GM21515 (cell line): ENCODE data around the gene SLC35E3.
"Not testable (repeated sequence)": the region's sequence is repeated elsewhere in the genome, so short reads cannot be mapped to it uniquely, and the experiment has no call there.

Source experiments
- ATAC-seq: cut with Tn5 transposase; IDR thresholded peaks from one replicate; pipeline ENCODE4 v1.9.1; 2021; ENCODE audit not compliant: unreplicated experiment

SLC35E3 gene

DNA sequence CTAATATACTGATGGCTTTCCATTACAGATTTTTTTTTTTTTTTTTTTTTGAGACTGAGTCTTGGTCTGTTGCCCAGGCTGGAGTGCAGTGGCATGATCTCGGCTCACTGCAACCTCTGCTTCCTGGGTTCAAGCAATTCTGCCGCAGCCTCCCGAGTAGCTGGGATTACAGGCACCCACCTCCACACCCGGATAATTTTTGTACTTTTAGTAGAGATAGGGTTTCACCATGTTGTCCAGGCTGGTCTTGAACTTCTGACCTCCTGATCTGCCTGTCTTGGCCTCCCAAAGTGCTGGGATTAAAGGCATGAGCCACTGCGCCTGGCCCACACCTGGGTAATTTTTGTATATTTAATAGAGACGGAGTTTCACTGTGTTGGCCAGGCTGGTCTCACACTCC lies 65.6 kb downstream of the SLC35E3 start:
- not testable (repeated sequence) for ATAC-seq

GRCh38 chr12:68812553-68813241 lies 66.7 kb downstream of the SLC35E3 start:
- no peak for ATAC-seq

DNA sequence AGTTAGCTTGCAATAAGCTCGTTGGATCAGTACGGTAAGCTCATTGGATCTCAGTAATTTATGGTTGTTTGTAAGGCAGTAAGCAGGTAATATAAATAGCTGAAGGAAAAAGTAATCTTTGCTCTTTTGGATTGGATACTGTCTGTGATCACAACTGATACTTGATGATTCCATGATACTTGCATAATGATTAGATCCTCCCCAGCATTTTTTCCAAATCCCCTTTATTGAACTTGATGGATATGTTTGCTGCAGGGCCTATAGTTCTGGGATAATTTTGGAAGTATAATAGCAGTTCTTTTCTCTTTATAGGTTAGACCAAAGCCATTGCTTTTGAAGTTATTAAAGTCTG lies 67.2 kb downstream of the SLC35E3 start:
- no peak for ATAC-seq

- ATAC-seq = no peak
Measured at GRCh38 chr12:68814490-68815231, 68.7 kb downstream of the SLC35E3 start.

DNA sequence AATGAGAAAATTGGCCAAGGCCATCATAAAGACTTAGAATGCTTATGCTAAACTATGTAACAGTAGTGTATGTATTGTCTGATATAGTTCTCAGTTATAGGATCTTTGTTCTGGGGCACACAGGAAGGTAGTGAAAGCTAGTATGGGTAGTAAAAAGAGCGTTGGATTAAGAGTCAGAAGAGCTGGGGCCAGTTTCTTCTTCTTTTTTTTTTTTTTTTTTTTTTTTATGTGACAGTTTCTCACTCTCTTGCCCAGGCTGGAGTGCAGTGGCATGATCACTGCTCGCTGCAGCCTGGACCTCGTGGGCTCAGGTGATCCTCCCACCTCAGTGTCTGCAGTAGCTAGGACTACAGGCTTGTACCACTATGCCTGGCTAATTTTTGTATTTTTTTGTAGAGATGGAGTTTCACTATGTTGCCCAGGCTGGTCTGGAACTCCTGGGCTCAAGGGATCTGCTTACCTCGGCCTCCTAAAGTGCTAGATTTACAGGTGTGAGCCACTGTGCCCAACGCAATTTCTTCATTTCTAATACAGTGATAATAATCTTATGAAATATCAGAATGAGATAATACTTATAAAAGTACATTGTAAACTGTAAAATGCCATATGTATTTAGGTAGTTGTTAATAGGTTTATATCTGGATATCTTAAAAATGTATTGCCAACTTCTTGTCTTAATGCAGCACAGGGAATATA lies 69.4 kb downstream of the SLC35E3 start:
- no peak for ATAC-seq

GRCh38 chr12:68815928-68816800 lies 70.2 kb downstream of the SLC35E3 start:
- ATAC-seq = no peak

DNA sequence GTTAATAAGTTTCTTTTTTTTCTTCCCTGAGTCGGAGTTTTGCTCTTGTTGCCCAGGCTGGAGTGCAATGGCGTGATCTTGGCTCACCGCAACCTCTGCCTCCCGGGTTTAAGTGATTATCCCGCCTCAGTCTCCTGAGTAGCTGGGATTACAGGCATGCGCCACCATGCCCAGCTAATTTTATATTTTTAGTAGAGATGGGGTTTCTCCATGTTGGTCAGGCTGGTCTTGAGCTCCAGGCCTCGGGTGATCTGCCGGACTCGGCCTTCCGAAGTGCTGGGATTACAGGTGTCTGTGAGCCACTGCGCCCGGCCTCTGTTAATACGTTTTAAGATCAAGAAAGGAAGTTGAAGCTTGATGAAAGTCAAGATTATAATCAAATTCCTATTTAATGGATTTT lies 73.5 kb downstream of the SLC35E3 start:
- ATAC-seq = not testable (repeated sequence)

DNA sequence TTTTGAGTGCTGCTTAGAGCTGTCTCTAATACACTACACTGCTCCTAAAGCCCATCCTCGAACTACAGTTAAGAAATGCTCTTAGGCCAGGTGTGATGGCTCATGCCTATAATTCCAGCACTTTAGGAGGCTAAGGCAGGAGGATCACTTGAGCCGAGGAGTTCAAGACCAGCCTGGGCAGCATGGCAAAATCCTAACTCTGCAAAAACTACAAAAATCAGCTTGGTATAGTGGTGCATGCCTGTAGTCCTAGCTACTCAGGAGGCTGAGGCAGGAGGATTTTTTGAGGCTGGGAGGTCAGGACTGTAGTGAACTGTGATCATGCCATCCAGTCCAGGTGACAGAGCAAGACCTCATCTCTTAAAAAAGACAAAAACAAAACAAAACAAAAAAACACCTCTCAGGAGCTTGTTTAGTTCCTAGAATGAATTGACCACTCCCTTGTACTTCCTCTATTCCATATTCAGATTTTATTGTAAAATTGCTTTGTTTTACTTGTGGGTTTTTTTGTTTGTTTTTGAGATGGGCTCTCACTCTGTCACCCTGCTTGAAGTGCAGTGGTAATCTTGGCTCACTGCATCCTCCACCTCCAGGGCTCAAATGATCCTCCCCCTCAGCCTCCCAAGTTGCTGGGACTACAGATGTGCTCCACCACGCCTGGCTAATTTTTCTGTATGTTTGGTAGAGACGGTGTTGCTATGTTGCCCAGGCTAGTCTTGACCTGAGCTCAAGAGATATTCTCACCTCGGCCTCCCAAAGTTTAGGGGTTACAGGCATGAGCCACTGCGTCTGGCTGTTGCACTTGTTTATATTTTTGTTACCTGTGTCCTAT lies 75.6 kb downstream of the SLC35E3 start:
- no peak for ATAC-seq

- ATAC-seq = no peak
Measured at GRCh38 chr12:68823696-68824095, 77.7 kb downstream of the SLC35E3 start.

DNA sequence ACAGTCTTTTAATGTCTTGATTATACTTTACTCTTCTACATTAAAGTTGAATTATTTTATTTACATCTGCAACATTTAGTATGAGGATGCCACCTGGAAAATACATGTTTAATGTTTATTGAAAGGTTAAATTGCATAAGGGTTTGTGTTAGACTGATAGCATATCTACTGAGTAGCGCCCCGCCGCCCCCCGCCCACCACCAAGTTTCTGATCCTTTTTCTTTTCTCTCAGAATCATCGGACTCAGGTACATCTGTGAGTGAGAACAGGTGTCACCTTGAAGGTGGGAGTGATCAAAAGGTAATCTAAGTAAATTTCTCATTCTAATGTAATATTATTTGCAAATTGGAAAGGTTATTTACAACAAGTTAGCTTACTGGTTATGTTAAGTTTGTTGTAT lies 78.2 kb downstream of the SLC35E3 start:
- no peak for ATAC-seq

GRCh38 chr12:68824597-68825250 lies 78.7 kb downstream of the SLC35E3 start:
- ATAC-seq = no peak

DNA sequence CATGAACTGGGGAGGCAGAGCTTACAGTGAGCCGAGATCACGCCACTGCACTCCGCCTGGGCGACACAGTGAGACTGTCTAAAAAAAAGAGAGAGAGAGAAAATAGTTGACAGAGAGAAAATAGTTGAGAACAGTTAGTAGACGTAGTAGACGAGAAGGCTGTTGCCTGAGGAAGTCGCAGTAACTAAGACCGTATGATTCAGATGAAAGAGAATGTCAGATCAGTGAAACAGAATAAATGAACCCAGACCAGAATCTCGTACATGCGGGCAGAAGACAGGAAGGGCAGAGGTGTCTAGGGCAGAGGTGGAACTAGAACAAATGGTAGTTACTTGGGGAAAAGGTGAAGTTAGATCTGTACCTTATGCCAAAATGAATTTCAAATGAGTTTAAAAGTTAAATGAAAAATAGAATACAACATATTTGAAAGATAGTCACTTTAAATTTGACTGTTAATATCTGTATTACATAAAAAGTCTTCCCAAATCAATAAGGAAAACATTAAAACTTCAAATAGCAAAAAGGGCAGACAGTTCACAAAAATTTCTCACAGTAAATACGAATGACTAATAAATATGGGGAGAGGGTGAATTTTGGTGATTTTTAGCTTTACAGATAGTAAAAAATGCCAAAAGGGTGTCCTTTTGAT lies 79.7 kb downstream of the SLC35E3 start:
- ATAC-seq = no peak

- ATAC-seq = no peak
Measured at GRCh38 chr12:68827895-68828671, 82.1 kb downstream of the SLC35E3 start.

GRCh38 chr12:68828672-68829068 lies 82.7 kb downstream of the SLC35E3 start:
- no peak for ATAC-seq
